DMS153 treated with DMSO at 0.1 percent for 48 hours (cell line): Measurements from ENCODE around the gene PAPPA2.

Experiments used
- DNase-seq: peaks from one replicate; lab custom pipeline; 2025; ENCODE audit not compliant: unreplicated experiment; lab: John Stamatoyannopoulos, UW

The PAPPA2 gene

GRCh38 chr1:176499671-176500070 is 36.7 kb downstream of the PAPPA2 start:
- DNase-seq, result no peak

GRCh38 chr1:176501599-176501998 is 38.6 kb downstream of the PAPPA2 start:
- DNase-seq, result no peak

- DNase-seq, result no peak
Measured at GRCh38 chr1:176504848-176505553, 42.0 kb downstream of the PAPPA2 start.

- no peak for DNase-seq
Measured at GRCh38 chr1:176512966-176513365, 50.0 kb downstream of the PAPPA2 start.

- DNase-seq, result peak; percentile 65
Measured at GRCh38 chr1:176515310-176515709, 52.3 kb downstream of the PAPPA2 start.

- no peak for DNase-seq
Measured at GRCh38 chr1:176517484-176517883, 54.5 kb downstream of the PAPPA2 start.

GRCh38 chr1:176521211-176521610 is 58.2 kb downstream of the PAPPA2 start:
- DNase-seq, result no peak

- peak; percentile 22 for DNase-seq
Measured at GRCh38 chr1:176522310-176522845, 59.4 kb downstream of the PAPPA2 start.

- DNase-seq, result no peak
Measured at GRCh38 chr1:176529395-176530090, 66.6 kb downstream of the PAPPA2 start.

- no peak for DNase-seq
Measured at GRCh38 chr1:176531036-176531435, 68.1 kb downstream of the PAPPA2 start.

- DNase-seq, result no peak
Measured at GRCh38 chr1:176531921-176532897, 69.2 kb downstream of the PAPPA2 start.

- DNase-seq, result no peak
Measured at GRCh38 chr1:176533020-176533419, 70.0 kb downstream of the PAPPA2 start.

GRCh38 chr1:176536588-176536987 is 73.6 kb downstream of the PAPPA2 start:
- DNase-seq, result no peak

GRCh38 chr1:176539018-176539417 is 76.0 kb downstream of the PAPPA2 start:
- DNase-seq, result no peak

GRCh38 chr1:176540428-176540827 is 77.5 kb downstream of the PAPPA2 start:
- DNase-seq, result no peak

- DNase-seq, result no peak
Measured at GRCh38 chr1:176541663-176542062, 78.7 kb downstream of the PAPPA2 start.

- no peak for DNase-seq
Measured at GRCh38 chr1:176542352-176542751, 79.4 kb downstream of the PAPPA2 start.

GRCh38 chr1:176543360-176544129 is 80.6 kb downstream of the PAPPA2 start:
- no peak for DNase-seq

GRCh38 chr1:176545034-176545639 is 82.2 kb downstream of the PAPPA2 start:
- no peak for DNase-seq

- DNase-seq, result no peak
Measured at GRCh38 chr1:176546825-176547224, 83.8 kb downstream of the PAPPA2 start.
